Measurements from ENCODE around the gene GIPC2. TPM values are rescaled to one million over a fixed set of nuclear protein-coding genes. Genes with fewer than 3 reads are reported as not detected.

The GIPC2 gene
- polyA plus RNA-seq, 3 donors: not detected

GRCh38 chr1:78055565-78056132, 9.9 kb downstream of the GIPC2 start:
- intact Hi-C loops (cut with micrococcal nuclease): no loop called here
- H3K4me1 Mint-ChIP-seq: peaks cover 2% of the 10 kb centered on the region
- WGBS (ENCODE audit: insufficient coverage): 96% methylated on average over 3 of the region's 3 CpGs
- H3K36me3 ChIP-seq (replicated peaks in 1 of 2; ENCODE audit: control insufficient read depth in 1 of 2, insufficient read depth in 2 of 2, low read length in 2 of 2): no peaks in the 10 kb centered on the region
- H3K9me3 ChIP-seq (replicated peaks in 1 of 2; ENCODE audit: control insufficient read depth in 1 of 2, insufficient read depth in 1 of 2, low read length in 2 of 2): no peaks in the 10 kb centered on the region
- H4K20me1 ChIP-seq (ENCODE audit: insufficient read depth, low read length): no peaks in the 10 kb centered on the region
- no peaks in the 10 kb centered on the region for H3K79me2 ChIP-seq (ENCODE audit: insufficient read depth, low read length)
- no peak overlapping the region for H3K9ac ChIP-seq (ENCODE audit: insufficient read depth, low read length, poor library complexity, severe bottlenecking)
- H3K4me2 ChIP-seq (replicated peaks; ENCODE audit: extremely low read depth, low read length, poor library complexity, severe bottlenecking): no peak overlapping the region
- DNase-seq: no peak
- H2AFZ ChIP-seq (ENCODE audit: insufficient read depth, low read depth, low read length, poor library complexity, severe bottlenecking): no peak overlapping the region
- no peak overlapping the region for H3K27ac ChIP-seq (ENCODE audit: low read depth in 1 of 2, low read length in 2 of 2)
- H3K4me1 ChIP-seq (ENCODE audit: control insufficient read depth in 1 of 2, insufficient read depth in 2 of 2, low read length in 2 of 2): no peaks in the 10 kb centered on the region
- no peak overlapping the region for H3K4me3 Mint-ChIP-seq
- no peaks in the 10 kb centered on the region for H3K36me3 Mint-ChIP-seq
- H3K4me3 ChIP-seq (replicated peaks in 1 of 3; ENCODE audit: low read depth in 2 of 3, low read length in 3 of 3): no peak overlapping the region
- no peak for TF ChIP-seq CTCF (IDR thresholded peaks at IDR 0.05)
- H3K27me3 ChIP-seq (ENCODE audit: control insufficient read depth in 2 of 2, insufficient read depth in 2 of 2, low read length in 2 of 2): no peaks in the 10 kb centered on the region
- H3K27ac Mint-ChIP-seq: no peak overlapping the region
- H3K27me3 Mint-ChIP-seq (ENCODE audit: low read depth in 3 of 3): peaks cover 0 to 3% (median 2%) of the 10 kb centered on the region in 3 donors
- H3K9me3 Mint-ChIP-seq: peaks cover 0 to 4% (median 2%) of the 10 kb centered on the region in 7 donors

- H3K27me3 ChIP-seq (ENCODE audit: control insufficient read depth in 2 of 2, insufficient read depth in 2 of 2, low read length in 2 of 2): no peaks in the 10 kb centered on the region
- no peak for TF ChIP-seq CTCF (IDR thresholded peaks at IDR 0.05)
- peaks cover 0 to 4% (median 2%) of the 10 kb centered on the region in 7 donors for H3K9me3 Mint-ChIP-seq
- H3K4me3 ChIP-seq (replicated peaks in 1 of 3; ENCODE audit: low read depth in 2 of 3, low read length in 3 of 3): no peak overlapping the region
- no peak overlapping the region for H3K4me3 Mint-ChIP-seq
- no peaks in the 10 kb centered on the region for H3K4me1 ChIP-seq (ENCODE audit: control insufficient read depth in 1 of 2, insufficient read depth in 2 of 2, low read length in 2 of 2)
- no peak overlapping the region for H2AFZ ChIP-seq (ENCODE audit: insufficient read depth, low read depth, low read length, poor library complexity, severe bottlenecking)
- no peaks in the 10 kb centered on the region for H3K36me3 Mint-ChIP-seq
- no peaks in the 10 kb centered on the region for H3K79me2 ChIP-seq (ENCODE audit: insufficient read depth, low read length)
- DNase-seq: no peak
- peaks cover 0 to 3% (median 3%) of the 10 kb centered on the region in 3 donors for H3K27me3 Mint-ChIP-seq (ENCODE audit: low read depth in 3 of 3)
- no peaks in the 10 kb centered on the region for H3K4me1 Mint-ChIP-seq
- no peaks in the 10 kb centered on the region for H3K9me3 ChIP-seq (replicated peaks in 1 of 2; ENCODE audit: control insufficient read depth in 1 of 2, insufficient read depth in 1 of 2, low read length in 2 of 2)
- intact Hi-C loops (cut with micrococcal nuclease): no loop called here
- H3K27ac ChIP-seq (ENCODE audit: low read depth in 1 of 2, low read length in 2 of 2): no peak overlapping the region
- H3K27ac Mint-ChIP-seq: no peak overlapping the region
- WGBS (ENCODE audit: insufficient coverage): no CpG with 5 or more reads among the region's 4 CpGs
- no peaks in the 10 kb centered on the region for H4K20me1 ChIP-seq (ENCODE audit: insufficient read depth, low read length)
- no peak overlapping the region for H3K9ac ChIP-seq (ENCODE audit: insufficient read depth, low read length, poor library complexity, severe bottlenecking)
- no peak overlapping the region for H3K4me2 ChIP-seq (replicated peaks; ENCODE audit: extremely low read depth, low read length, poor library complexity, severe bottlenecking)
- H3K36me3 ChIP-seq (replicated peaks in 1 of 2; ENCODE audit: control insufficient read depth in 1 of 2, insufficient read depth in 2 of 2, low read length in 2 of 2): no peaks in the 10 kb centered on the region
Measured at GRCh38 chr1:78058670-78059069, 12.9 kb downstream of the GIPC2 start.
